Caki2 (cell line): ENCODE results near the gene SEMA4B. TPM values are rescaled to one million over a fixed set of nuclear protein-coding genes. Genes with fewer than 3 reads are reported as not detected.

Source experiments
- DNase-seq: peaks from one replicate; pipeline ENCODE4 v3.0.0-alpha.2; 2015; ENCODE audit warnings: low read depth
- in situ Hi-C: cut with HindIII; loops from 2 replicates; pipeline ENCODE4 v1.10.0; 2016; ENCODE audit warnings: low sequenced_read_pairs, low pct_unique_long_range_greater_than_20kb, mixed read lengths
- total RNA-seq: library from RNA; depleted of rRNA; stranded (reverse); fragments of >200 nt; shearing (Covaris generic); gene quantifications from 2 replicates; pipeline ENCODE4 v1.2.3, GENCODE V29; 2014; ENCODE audit warnings: low replicate concordance

Gene SEMA4B
- total RNA-seq, 1 experiment from 2014 or later, result 37.6 TPM

- peak; percentile 27 for DNase-seq
- in situ Hi-C loops, result no loop called here
These were observed 498 bp upstream of the SEMA4B start for GRCh38 chr15:90200534-90201129.

DNA sequence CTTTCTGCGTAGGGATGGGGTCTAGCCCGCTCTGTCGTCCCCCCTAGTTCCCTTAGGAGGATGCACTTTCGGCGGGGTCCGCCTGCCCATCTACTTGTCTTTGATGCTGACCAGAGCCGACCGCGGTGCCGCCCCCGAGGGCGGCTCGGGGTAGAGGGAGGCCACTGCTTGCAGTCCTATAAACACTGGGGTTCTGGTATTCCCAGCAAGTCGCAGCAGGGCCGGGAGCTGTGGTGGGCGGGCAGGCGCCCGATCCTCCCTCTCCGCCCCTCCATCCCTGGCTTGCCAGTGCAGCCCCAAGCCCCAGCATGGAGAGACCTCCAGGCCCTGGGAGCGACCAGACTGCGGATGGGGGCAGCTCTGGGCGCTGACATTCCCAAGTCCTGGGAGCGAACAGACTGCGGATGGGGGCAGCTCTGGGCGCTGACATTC lies 830 bp downstream of the SEMA4B start:
- in situ Hi-C loops, result no loop called here
- DNase-seq, result no peak

GRCh38 chr15:90202929-90203328 lies 1.8 kb downstream of the SEMA4B start:
- no peak for DNase-seq
- in situ Hi-C loops, result no loop called here

GRCh38 chr15:90203473-90203872 lies 2.3 kb downstream of the SEMA4B start:
- in situ Hi-C loops, result no loop called here
- no peak for DNase-seq

DNA sequence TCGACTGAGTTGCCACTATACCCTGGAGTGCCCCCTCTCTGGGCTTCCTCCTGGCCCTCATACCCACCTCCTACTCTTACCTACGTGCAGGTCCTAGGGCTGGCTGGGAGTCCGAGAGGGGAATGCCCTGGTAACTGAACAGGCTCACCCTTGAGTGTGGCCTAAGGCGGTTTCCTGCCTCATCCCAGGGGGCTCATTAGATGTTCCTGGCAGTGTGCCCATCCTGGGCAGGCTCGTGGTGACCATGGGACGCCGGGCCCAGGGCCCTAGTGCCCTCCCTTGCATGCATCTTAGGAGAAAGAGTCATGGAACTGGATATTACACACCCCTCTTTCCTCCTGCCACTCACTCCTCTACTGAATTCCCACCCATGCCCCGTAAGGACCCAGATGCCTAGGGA lies 2.8 kb downstream of the SEMA4B start:
- DNase-seq, result peak; percentile 74

GRCh38 chr15:90205050-90205848 lies 4.1 kb downstream of the SEMA4B start:
- no peak for DNase-seq
- in situ Hi-C loops, result no loop called here

More for the DNA sequence above, 2.8 kb downstream of the SEMA4B start:
- in situ Hi-C loops, result no loop called here

GRCh38 chr15:90205886-90206285 lies 4.8 kb downstream of the SEMA4B start:
- in situ Hi-C loops, result no loop called here
- DNase-seq, result no peak

- no peak for DNase-seq
- in situ Hi-C loops, result no loop called here
These were observed 6.1 kb downstream of the SEMA4B start for GRCh38 chr15:90207252-90207651.

- DNase-seq, result no peak
- in situ Hi-C loops, result no loop called here
These were observed 7.2 kb downstream of the SEMA4B start for GRCh38 chr15:90208356-90208755.

DNA sequence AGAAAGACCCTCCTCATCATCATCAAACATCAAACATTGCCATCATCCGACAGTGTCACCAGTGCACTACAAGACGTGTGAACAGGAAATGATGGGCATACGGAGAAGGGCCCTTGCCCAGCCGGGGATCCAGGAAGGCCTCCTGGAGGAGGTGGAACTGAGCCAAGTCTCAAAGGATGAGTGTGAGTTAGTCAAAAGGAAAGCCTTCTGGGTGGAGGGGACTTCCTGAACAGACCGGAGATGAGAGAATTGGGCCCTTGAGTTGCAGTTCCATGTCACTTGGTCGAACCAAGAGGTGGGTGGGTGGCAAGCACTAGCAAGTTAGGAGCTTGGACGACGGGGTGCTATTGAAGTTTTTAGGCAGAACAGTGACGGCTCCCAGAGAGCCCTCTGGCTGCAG lies 8.5 kb downstream of the SEMA4B start:
- in situ Hi-C loops, result no loop called here
- DNase-seq, result no peak

GRCh38 chr15:90210593-90210992 lies 9.5 kb downstream of the SEMA4B start:
- no peak for DNase-seq
- in situ Hi-C loops, result no loop called here

DNA sequence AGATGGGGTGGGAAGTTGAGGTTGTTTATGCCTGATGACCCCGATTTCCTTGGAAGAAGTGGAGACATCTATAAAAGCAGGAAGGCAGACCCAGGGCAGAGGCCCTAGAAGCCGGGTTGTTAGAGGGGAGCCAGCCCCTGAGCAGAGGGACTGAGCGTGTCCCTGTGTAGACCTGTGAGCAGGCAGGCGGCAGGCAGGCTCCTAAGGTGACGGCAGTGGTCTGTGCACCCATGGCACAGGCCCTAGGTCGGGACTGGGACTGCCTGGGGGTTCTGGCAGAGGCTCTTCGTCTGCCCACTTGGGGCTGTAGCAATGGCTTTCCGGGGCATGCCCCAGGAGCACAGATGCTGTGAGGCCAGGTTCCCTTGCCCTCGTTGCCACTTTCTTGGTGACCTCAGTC lies 9.9 kb downstream of the SEMA4B start:
- in situ Hi-C loops, result no loop called here
- DNase-seq, result no peak

DNA sequence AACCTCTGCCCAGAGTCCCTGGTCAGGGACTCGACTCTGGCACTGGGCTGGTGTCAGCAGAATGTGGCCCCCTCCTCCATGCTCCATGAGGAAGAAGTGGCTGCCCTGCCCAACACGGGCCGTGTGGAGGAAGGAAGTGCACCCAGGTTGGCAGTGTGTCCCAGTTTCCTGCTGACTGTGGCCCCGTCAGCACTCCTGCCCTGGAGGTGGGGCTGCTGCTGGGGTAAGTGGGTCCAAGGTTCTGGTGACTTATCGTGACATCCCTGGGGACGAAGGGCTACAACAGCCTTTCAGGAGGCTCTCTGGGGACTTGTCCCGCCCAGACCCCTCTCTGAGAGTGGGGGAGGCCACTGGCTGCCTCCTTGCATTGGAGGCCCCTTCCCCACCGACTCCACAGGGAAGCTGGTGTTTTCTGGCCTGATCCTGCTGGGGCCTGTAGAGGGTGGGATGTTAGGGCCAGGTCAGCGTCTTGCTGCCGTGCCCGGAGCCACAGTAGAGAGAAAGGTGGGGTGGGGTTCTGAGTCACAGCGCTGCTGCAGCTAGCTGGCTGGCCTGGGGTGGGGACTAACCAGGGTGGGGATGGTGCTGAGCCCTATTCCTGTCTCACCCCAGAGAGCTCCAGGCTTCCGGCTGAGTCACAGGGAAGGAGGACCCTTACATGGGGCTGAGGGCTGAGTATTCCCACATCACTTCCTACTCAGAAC lies 10.5 kb downstream of the SEMA4B start:
- peak; percentile 82 for DNase-seq
- in situ Hi-C loops, result no loop called here

DNA sequence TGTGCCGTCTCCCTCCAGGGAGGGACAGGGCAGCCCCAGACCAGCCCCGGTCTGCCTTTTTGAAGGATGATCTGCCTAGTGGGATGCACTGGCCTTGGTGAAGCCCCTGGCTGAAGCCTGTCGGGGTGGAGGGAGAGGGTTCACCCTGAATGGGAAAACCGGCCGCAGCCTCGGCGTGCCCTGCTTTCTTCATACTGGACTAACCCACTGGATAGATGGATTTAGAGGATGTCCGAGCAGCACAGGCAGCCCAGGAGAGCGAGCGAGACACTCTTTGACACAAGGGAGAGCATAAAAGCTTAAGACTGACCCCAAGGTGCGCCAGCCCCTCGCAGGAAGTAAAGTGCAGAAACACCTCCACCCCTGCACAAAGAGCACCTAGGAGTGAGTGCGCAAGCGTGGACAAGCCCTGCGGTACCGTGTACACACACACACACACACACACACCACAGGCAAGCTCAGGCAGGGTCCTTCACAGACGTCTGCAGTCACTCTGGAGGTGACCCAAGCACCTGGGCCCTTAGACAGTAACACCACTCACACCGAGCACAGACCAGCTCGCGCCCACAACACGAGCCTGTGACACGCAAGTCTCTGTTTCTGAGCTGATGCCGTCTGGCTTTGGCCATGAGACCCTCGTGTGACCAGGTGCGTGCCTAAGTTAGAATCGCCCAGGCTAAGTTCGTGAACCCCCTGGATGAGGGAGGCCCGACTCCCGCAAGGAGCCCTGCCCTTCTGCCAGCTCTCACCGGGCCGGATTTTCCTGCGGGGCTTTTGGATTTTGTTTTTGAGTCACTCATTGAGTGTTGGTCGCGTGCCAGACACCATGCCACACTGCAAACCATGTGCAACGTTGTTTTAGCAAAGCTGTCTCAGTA lies 11.3 kb downstream of the SEMA4B start:
- DNase-seq, result peak; percentile 35
- in situ Hi-C loops, result no loop called here

DNA sequence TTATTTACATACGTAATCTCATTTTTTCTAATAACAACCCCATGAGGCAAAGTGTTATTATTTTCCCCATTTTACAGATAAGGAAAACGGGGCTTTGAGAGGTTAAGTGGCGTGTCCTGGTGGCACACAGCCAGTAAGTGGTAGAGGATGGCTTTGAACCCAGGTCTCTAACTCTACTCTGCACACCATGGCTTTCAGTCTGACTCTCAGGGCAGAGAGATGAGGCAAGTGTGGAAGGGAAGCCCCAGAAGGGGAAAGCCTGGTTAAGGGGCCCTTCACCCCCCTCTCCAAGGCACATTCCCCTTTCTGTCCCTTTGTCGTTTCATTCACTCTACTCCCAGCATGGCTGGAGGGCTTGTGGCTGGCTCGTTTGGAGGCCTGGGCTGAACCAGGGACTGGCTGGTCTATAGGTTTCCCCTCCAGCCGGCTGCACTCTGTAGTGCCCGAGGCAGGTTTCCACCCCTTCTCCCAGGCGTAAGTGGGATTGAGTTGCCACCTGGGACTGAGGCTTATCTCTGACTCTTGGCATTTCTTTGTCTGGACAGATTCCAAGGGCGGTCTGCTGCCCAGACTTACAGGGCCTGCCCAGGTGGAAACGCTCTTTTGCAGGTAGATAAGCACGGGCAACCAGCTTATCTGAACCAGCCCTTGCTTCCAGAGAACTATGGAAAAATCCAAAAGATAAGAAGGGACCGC lies 12.1 kb downstream of the SEMA4B start:
- no peak for DNase-seq
- in situ Hi-C loops, result no loop called here

DNA sequence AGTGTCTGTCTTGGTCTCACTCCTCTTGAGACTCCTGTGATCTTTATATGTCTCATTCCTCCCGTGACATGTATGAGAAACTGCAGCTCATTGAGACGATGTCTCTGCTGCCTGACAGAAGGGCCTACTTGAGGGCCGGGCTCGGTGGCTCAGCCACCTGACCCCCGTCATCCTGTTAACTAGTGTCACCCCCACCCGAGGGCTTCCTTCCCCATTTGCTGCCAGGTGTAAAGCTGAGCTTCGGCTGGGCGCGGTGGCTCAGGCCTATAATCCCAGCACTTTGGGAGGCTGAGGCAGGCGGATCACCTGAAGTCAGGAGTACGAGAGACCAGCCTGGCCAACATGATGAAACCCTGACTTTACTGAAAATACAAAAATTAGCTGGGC lies 12.7 kb downstream of the SEMA4B start:
- in situ Hi-C loops, result no loop called here

DNA sequence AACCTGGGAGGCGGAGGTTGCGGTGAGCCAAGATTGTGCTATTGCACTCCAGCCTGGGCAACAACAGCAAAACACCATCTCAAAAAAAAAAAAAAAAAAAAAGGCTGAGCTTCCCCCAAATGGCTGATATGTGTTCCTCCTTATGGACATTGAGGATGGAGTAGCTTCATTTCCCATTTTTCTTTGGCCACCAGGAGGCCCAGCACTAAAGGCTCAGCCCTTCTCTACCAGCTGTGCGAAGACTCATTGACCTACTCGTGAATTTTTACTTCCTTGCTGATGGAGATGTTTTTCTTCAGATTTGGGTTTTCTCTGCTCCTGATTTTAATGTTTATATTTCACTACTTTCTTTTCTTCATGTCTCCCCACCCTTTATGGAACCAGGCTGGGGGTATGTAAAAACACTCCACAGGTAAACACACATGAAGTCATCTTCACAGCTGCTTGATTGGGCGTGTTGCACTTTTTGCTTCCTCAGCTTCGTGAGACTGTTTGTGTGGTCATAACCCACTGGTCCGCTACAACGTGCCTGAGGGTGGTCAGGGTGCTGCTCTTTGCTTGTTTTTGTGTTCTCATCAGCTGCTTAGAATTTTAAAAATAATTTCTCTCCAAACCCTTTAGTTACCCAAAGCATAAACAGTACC lies 13.5 kb downstream of the SEMA4B start:
- peak; percentile 47 for DNase-seq

More for the DNA sequence above, 12.7 kb downstream of the SEMA4B start:
- DNase-seq, result no peak

More for the DNA sequence above, 13.5 kb downstream of the SEMA4B start:
- in situ Hi-C loops, result no loop called here
